ENCODE measurements around the gene SEC23A. TPM values are rescaled to one million over a fixed set of nuclear protein-coding genes. Genes with fewer than 3 reads are reported as not detected.

Gene SEC23A
- total and polyA plus RNA-seq, 2 of the 13 experiments (the other 11 are each of a cell fraction or from before 2014, with no cell fraction given) = 403 to 887 TPM

DNA sequence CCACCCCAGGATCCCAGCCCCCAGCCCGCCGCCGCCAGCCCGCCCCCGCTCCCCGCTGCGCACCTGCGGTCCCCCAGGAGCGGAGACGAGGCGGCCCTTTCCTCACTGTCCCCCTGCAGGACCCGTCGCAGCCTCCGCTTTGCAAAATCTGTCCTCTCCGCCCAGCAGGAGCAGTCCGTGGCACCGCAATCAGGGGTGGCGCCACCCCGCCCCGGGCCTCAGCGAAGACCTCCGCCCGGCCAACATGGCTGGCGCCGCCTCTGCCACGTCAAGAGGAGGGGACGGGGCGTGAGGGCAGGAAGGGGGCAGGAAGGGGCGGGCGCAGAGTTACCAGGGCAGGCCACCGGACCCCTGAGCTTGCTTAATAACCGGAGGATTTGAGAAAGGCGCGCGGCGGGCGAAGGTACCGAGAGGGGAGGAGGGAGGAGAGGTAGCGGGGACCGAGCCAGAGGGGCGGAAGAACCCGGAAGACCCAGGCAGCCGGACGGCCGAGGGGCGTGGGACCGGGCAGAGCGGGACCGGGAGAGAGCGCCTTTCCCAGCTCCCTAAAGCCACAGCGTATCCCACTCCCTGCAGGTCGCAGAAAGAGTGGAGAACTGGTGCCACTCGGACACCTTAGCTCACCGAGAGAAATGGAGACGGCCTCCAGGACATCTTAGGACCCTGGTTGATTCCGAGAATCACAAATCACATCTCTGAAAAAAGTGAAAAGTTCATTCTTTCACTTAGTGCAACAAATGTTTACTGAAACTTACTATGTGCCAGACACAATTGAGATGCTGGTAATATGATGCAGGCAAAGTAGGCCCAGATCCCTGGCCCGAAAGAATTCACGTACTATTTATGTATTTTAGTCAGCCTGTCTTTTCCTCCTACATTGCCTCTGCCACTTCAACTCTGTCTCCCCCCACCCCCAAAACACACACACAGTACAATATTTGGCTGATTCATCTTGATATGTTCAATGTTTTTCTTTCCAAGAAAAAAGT is at the start of gene SEC23A (continued):
- TF ChIP-seq, protein P1, sequence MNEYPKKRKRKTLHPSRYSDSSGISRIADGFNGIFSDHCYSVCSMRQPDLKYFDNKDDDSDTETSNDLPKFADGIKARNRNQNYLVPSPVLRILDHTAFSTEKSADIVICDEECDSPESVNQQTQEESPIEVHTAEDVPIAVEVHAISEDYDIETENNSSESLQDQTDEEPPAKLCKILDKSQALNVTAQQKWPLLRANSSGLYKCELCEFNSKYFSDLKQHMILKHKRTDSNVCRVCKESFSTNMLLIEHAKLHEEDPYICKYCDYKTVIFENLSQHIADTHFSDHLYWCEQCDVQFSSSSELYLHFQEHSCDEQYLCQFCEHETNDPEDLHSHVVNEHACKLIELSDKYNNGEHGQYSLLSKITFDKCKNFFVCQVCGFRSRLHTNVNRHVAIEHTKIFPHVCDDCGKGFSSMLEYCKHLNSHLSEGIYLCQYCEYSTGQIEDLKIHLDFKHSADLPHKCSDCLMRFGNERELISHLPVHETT (CRISPR knock-in tag; conservative IDR thresholded peaks at IDR 0.05) = peak; percentile 100
- TF ChIP-seq NR3C1 (CRISPR knock-in tag; IDR thresholded peaks at IDR 0.05) (0 out of 2 replicates have a peak, but pooled peaks have one; percentile 64), ZNF780A (CRISPR knock-in tag; IDR thresholded peaks at IDR 0.05) (peak; percentile 98; the same call in 1 of the 2 replicates), ZNF891 (CRISPR knock-in tag; IDR thresholded peaks at IDR 0.05) (peak; percentile 94), ATF7-NPFF (CRISPR knock-in tag; IDR thresholded peaks at IDR 0.05; ENCODE audit: low read depth) (peak; percentile 100), NFIC (IDR thresholded peaks at IDR 0.05; ENCODE audit: low read length) (no peak), ZNF331 (CRISPR knock-in tag; IDR thresholded peaks at IDR 0.05) (peak; percentile 98), ZNF460 (CRISPR knock-in tag; IDR thresholded peaks at IDR 0.05; ENCODE audit: borderline replicate concordance) (peak; percentile 74; the same call in 1 of the 2 replicates), RFX5 (IDR thresholded peaks at IDR 0.05; ENCODE audit: low read depth, low read length) (0 out of 2 replicates have a peak, but pooled peaks have one; percentile 16), SAP130 (CRISPR knock-in tag; IDR thresholded peaks at IDR 0.05; ENCODE audit: low read depth) (peak; percentile 99), RBM22 (optimal IDR thresholded peaks at IDR 0.05; ENCODE audit: low read length) (peak; percentile 95), CHD2 (IDR thresholded peaks at IDR 0.05; ENCODE audit: low read depth, low read length) (peak; percentile 54; the same call in 1 of the 2 replicates), STAG1 (CRISPR knock-in tag; IDR thresholded peaks at IDR 0.05) (peak; percentile 27), JDP2 (CRISPR knock-in tag; IDR thresholded peaks at IDR 0.05; ENCODE audit: borderline replicate concordance) (peak; percentile 90; the same call in 1 of the 2 replicates), ZNF224 (CRISPR knock-in tag; IDR thresholded peaks at IDR 0.05) (peak; percentile 95), ZKSCAN5 (CRISPR knock-in tag; IDR thresholded peaks at IDR 0.05) (peak; percentile 18; the same call in 1 of the 2 replicates), ZNF20 (CRISPR knock-in tag; IDR thresholded peaks at IDR 0.05) (peak; percentile 95; the same call in 1 of the 2 replicates)
- TF ChIP-seq, protein P2, sequence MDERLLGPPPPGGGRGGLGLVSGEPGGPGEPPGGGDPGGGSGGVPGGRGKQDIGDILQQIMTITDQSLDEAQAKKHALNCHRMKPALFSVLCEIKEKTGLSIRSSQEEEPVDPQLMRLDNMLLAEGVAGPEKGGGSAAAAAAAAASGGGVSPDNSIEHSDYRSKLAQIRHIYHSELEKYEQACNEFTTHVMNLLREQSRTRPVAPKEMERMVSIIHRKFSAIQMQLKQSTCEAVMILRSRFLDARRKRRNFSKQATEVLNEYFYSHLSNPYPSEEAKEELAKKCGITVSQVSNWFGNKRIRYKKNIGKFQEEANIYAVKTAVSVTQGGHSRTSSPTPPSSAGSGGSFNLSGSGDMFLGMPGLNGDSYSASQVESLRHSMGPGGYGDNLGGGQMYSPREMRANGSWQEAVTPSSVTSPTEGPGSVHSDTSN (CRISPR knock-in tag; IDR thresholded peaks at IDR 0.05) = peak; percentile 34; the same call in 1 of the 2 replicates
- TF ChIP-seq, protein P3, sequence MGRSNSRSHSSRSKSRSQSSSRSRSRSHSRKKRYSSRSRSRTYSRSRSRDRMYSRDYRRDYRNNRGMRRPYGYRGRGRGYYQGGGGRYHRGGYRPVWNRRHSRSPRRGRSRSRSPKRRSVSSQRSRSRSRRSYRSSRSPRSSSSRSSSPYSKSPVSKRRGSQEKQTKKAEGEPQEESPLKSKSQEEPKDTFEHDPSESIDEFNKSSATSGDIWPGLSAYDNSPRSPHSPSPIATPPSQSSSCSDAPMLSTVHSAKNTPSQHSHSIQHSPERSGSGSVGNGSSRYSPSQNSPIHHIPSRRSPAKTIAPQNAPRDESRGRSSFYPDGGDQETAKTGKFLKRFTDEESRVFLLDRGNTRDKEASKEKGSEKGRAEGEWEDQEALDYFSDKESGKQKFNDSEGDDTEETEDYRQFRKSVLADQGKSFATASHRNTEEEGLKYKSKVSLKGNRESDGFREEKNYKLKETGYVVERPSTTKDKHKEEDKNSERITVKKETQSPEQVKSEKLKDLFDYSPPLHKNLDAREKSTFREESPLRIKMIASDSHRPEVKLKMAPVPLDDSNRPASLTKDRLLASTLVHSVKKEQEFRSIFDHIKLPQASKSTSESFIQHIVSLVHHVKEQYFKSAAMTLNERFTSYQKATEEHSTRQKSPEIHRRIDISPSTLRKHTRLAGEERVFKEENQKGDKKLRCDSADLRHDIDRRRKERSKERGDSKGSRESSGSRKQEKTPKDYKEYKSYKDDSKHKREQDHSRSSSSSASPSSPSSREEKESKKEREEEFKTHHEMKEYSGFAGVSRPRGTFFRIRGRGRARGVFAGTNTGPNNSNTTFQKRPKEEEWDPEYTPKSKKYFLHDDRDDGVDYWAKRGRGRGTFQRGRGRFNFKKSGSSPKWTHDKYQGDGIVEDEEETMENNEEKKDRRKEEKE (IDR thresholded peaks at IDR 0.05) = no peak
- TF ChIP-seq, protein P4, sequence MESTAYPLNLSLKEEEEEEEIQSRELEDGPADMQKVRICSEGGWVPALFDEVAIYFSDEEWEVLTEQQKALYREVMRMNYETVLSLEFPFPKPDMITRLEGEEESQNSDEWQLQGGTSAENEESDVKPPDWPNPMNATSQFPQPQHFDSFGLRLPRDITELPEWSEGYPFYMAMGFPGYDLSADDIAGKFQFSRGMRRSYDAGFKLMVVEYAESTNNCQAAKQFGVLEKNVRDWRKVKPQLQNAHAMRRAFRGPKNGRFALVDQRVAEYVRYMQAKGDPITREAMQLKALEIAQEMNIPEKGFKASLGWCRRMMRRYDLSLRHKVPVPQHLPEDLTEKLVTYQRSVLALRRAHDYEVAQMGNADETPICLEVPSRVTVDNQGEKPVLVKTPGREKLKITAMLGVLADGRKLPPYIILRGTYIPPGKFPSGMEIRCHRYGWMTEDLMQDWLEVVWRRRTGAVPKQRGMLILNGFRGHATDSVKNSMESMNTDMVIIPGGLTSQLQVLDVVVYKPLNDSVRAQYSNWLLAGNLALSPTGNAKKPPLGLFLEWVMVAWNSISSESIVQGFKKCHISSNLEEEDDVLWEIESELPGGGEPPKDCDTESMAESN (CRISPR knock-in tag; conservative IDR thresholded peaks at IDR 0.05) = peak; percentile 100
- TF ChIP-seq, protein P5, sequence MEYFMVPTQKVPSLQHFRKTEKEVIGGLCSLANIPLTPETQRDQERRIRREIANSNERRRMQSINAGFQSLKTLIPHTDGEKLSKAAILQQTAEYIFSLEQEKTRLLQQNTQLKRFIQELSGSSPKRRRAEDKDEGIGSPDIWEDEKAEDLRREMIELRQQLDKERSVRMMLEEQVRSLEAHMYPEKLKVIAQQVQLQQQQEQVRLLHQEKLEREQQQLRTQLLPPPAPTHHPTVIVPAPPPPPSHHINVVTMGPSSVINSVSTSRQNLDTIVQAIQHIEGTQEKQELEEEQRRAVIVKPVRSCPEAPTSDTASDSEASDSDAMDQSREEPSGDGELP (IDR thresholded peaks at IDR 0.05; ENCODE audit: borderline replicate concordance, low read depth) = peak; percentile 82
